CD4-positive, alpha-beta T cell treated with Interleukin-4 for 4 hours (primary cell): ENCODE measurements around the gene FAM209B.
"Not testable (repeated sequence)": the region's sequence is repeated elsewhere in the genome, so short reads cannot be mapped to it uniquely, and the experiment has no call there.

Experiments used
- DNase-seq: peaks from one replicate; pipeline ENCODE4 v3.0.0-alpha.2; 2020

FAM209B gene

DNA sequence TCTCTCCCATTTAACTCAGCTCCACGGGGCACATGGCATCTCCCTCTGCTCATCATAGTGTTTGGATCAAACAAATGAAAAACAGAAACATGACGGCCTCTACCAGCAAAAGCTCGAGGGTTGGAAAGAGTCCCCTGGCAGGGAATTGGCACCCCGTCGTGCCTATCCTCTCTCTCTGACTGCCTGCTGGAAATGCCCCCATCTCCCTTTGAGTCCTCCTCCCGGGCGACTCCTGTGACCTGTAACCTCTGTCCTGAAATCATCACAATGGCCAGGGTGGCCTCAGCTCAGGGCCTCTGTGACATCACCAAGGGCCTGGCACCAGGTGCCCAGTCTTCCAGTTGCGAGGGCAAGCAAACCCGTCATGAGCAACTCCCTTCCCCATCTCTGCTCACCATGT lies at the start of gene FAM209B:
TSS of gene FAM209B (plus strand) at position 301 of the 400 bp plus-strand sequence. CDS start at position 397, 96 bp downstream.
- DNase-seq: not testable (repeated sequence)

GRCh38 chr20:56483970-56484369 lies 49.1 kb upstream of the FAM209B start:
- DNase-seq: no peak

GRCh38 chr20:56487216-56487615 lies 45.8 kb upstream of the FAM209B start:
- DNase-seq: no peak

GRCh38 chr20:56488566-56488965 lies 44.5 kb upstream of the FAM209B start:
- no peak for DNase-seq

GRCh38 chr20:56501116-56501515 lies 31.9 kb upstream of the FAM209B start:
- DNase-seq: no peak

DNA sequence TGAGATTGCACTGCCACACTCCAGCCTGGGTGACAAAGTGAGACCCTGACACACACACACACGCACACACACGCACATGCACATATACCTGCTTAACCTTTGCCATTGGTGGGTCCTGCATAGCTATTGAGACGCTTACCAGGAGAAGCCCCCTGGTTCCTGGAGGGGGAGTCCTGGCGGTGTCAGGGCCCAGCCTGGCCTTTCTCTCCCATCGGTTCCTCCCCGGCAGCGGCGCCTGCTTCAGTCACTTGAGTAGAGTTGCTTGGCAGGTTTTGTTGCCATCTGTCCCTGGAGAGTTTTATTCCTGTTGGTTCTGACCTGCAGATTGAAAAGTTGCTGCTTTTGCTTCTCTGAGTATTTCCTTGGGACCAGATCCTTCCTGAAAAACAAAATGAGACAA lies 29.1 kb upstream of the FAM209B start:
- no peak for DNase-seq

GRCh38 chr20:56504373-56505005 lies 28.6 kb upstream of the FAM209B start:
- DNase-seq: no peak

DNA sequence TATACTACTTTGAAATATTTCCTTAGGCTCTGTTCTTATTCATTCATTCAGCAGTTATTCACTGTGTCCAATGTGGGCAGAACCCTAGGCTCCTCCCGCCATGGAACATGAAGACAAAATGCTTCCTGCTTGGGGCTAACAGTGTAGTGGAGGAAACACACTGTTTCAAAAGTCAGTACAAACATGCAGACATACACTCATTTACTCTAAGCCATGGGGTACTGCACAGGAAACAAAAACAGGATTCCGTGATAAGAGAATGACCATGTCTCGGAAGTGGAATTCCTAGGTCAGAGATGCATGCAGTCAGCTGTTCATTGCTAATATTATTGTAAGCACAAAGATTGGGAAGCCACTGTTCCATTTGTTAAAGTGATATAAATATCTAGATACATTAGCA lies 26.9 kb upstream of the FAM209B start:
- no peak for DNase-seq

- DNase-seq: no peak
Observed at GRCh38 chr20:56511926-56512325, 21.1 kb upstream of the FAM209B start.

GRCh38 chr20:56513161-56514150 lies 19.6 kb upstream of the FAM209B start:
- no peak for DNase-seq

DNA sequence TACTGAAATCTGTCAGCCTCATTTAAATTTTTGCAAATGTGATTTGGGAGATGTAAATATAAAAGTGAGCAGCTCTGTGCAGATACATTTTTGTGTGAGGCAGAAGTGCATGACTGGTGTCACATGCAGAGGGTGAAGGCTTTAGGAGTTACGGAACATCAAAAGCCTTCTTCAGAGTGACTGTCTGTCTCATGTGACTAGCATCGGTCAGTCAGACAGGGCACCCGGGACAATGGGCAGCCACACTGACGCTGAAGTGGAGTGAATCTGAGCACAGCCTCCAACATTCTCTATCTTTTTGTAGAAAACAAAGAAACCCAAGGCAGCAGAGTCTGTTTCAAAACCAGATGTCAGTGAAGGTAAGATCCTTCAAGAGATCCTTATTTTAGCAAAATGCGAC lies 16.4 kb upstream of the FAM209B start:
- DNase-seq: no peak

DNA sequence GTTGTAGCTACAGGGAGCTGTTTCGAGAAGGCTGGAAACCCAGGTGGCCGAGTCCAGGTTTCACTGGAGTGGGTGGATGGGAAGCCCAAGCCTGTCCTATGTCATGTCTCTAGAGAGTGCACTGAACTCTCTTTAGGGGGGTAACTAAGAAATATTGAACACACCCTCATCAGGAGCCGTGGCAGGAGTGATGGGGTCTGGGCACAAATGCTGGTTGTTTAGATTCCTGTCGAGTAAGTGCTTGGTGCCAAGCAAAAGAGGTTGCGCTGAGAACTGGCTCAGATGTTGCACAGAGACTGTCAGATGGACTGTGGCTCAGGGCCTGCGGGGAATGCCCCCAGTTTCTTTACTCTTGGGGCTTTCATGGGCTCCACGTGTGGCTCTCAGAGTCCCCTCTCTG lies 15.8 kb upstream of the FAM209B start:
- DNase-seq: no peak

DNA sequence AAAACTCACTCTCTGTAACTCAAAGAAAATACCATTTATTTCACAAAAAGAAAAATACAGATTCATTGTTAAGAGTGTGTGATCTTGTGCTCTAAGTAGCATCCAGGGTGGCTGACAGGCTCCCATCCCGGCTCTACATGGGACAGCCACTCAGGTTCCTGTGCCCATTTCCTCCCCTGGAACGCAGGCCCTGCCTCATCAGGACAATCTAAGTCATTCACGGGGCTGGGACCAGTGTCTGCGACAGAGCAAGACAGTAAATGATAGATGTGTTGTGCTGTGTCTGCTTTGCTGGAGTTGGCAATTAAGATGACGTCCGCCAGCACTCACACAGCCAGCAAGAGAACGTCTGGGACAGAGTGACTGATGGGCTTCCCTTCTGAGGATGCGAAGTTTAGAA lies 15.4 kb upstream of the FAM209B start:
- DNase-seq: no peak

- DNase-seq: no peak
Observed at GRCh38 chr20:56518126-56518525, 14.9 kb upstream of the FAM209B start.

- DNase-seq: no peak
Observed at GRCh38 chr20:56518721-56519398, 14.2 kb upstream of the FAM209B start.

DNA sequence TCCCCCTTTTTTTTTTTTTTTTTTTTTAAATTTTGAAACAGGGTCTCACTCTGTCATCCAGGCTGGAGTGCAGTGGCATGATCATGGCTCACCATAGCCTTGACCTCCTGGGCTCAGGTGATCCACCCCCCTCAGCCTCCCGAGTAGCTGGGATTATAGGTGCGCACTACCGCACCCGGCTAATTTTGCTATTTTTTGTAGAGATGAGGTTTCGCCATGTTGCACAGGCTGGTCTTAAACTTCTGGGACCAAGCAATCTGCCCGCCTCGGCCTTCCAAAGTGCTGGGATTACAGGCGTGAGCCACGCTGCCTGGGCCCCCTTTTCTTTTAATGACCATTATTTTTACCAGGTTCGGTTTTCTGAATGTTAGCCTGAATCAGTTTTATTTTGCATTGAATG lies 13.5 kb upstream of the FAM209B start:
- no peak for DNase-seq

DNA sequence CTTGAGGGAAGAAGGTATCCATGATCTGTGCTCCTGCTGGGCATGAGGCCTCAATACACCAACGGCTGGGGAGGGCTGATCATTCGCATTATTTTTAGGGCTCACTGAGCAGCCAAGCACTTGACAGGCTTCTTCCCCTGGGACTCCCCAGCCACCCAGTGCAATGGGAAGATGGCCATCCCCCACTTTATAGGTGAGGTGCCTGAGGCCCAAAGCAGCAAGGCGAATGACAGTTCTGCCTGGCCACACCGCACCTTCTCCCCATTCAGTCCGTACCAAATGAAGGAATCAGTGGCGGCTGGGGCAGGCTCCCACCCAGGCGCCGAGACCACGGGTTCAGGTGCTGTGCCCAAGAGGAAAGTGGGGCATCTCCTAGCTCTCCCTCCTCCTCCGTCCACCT lies 12.9 kb upstream of the FAM209B start:
- DNase-seq: no peak

DNA sequence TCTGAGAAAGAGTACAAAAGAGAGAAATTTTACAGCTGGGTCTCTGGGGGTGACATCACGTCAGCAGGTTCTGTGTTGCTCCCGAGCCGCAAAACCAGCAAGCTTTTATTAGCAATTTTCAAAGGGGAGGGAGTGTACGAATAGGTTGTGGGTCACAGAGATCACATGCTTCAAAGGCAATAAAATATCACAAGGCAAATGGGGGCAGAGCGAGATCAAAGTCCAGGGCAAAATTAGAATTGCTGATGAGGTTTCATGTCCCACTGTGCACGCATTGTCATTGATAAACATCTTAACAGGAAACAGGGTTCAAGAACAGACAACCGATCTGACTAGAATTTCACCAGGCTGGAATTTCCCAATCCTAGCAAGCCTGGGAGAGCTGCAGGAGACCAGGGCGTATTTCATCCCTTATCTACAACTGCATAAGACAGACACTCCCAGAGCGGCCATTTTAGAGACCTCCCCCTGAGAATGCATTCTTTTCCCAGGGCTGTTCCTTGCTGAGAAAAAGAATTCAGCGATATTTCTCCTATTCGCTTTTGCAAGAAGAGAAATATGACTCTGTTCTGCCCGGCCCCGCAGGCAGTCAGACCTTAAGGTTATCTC lies 12.2 kb upstream of the FAM209B start:
- not testable (repeated sequence) for DNase-seq

- no peak for DNase-seq
Observed at GRCh38 chr20:56522311-56522710, 10.7 kb upstream of the FAM209B start.

GRCh38 chr20:56524444-56524843 lies 8.6 kb upstream of the FAM209B start, which contains the start of gene FAM209A:
Gene FAM209A (plus strand): TSS chr20:56524744. CDS start chr20:56524809, 65 bp downstream.
- DNase-seq: not testable (repeated sequence)

- DNase-seq: no peak
Observed at GRCh38 chr20:56527521-56527920, 5.5 kb upstream of the FAM209B start.

DNA sequence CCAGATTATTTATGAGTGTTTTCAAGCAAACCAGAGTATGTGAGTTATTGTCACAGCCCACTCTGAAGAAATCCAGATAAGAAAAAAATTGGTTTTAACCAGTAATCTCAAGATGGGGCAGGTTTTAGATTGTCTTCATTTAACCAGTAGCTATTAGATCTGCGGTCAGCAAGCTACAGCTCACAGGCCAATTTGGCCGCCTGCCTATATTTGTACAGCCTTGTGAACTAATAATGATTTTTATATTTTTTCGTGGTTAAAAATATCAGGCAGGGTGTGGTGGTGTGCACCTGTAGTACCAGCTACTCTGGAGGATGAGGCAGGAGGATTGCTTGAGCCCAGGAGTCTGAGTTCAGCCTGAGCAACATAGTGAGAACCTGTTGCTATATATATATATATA lies 5.0 kb downstream of the FAM209B start:
- DNase-seq: no peak

DNA sequence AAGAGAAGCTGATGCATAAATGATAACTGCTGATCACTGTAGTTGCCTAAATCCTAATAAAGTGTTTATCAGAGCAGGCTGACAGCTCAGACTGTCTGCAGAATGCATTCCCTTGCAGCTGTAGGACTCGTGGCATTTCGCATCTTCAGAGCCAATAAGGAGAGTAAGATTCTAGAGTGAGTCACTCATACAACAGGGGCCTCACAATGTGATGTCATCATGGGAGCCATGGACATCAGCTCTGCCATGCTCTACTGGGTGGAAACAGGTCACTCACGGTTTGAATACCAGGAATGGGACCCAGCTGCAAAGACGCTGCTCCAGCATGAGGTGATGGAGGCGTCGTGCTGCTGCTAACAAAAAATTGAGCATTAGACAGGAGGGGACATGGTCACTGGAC lies 7.4 kb downstream of the FAM209B start:
- no peak for DNase-seq
